Measurements from ENCODE around the gene ZNF580. TPM values are rescaled to one million over a fixed set of nuclear protein-coding genes. Genes with fewer than 3 reads are reported as not detected.

The ZNF580 gene
- total and polyA plus RNA-seq, 2 experiments from 2014 or later = 10.1 to 53.8 TPM

DNA sequence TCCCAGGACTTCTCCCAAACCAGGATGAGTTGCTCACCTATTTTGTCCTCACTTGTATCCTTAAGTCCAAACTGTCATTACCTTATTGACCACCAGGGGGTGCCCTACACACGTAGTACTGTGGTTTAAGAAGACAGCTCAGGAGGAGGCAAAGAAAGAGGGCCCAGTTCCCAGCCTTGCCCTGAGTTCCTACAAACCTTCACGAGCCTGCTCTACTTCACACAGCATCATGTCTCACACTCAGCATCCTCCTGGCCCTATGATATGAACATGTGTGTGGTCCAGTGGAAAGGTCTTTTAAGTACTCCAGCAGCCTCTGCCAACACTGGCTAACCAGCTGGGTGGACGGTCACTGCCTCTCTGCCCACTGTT is 8.4 kb upstream of the ZNF580 start:
- Histone ChIP-seq H3K9me3 (ENCODE audit: low read depth) (no peaks in the 10 kb centered on the region), H3K4me2 (no peak overlapping the region), H2AFZ (no peak overlapping the region), H3K4me1 (ENCODE audit: insufficient read depth) (peaks cover 7% of the 10 kb centered on the region), H3K27ac (no peak overlapping the region), H3K36me3 (replicated peaks; ENCODE audit: insufficient read depth, low read depth) (no peaks in the 10 kb centered on the region), H3K27me3 (no peaks in the 10 kb centered on the region), H4K20me1 (ENCODE audit: insufficient read depth, poor library complexity, severe bottlenecking) (no peaks in the 10 kb centered on the region), H3K4me3 (no peak overlapping the region), H3K79me2 (peaks cover 28% of the 10 kb centered on the region), H3K9me2 (replicated peaks; ENCODE audit: insufficient read depth) (no peaks in the 10 kb centered on the region)
- peak; percentile 98 for DNase-seq (ENCODE audit: low spot score)
- no peak for TF ChIP-seq EZH2phosphoT487 (IDR thresholded peaks at IDR 0.05; ENCODE audit: low read depth, severe bottlenecking, unreplicated experiment)
- TF ChIP-seq, protein P1, sequence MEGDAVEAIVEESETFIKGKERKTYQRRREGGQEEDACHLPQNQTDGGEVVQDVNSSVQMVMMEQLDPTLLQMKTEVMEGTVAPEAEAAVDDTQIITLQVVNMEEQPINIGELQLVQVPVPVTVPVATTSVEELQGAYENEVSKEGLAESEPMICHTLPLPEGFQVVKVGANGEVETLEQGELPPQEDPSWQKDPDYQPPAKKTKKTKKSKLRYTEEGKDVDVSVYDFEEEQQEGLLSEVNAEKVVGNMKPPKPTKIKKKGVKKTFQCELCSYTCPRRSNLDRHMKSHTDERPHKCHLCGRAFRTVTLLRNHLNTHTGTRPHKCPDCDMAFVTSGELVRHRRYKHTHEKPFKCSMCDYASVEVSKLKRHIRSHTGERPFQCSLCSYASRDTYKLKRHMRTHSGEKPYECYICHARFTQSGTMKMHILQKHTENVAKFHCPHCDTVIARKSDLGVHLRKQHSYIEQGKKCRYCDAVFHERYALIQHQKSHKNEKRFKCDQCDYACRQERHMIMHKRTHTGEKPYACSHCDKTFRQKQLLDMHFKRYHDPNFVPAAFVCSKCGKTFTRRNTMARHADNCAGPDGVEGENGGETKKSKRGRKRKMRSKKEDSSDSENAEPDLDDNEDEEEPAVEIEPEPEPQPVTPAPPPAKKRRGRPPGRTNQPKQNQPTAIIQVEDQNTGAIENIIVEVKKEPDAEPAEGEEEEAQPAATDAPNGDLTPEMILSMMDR (IDR thresholded peaks at IDR 0.05; ENCODE audit: poor library complexity) = peak; percentile 79
- 31% methylated on average over 3 of the region's 3 CpGs for WGBS (ENCODE audit: low lambda C conversion rate, missing lambda C conversion rate)

DNA sequence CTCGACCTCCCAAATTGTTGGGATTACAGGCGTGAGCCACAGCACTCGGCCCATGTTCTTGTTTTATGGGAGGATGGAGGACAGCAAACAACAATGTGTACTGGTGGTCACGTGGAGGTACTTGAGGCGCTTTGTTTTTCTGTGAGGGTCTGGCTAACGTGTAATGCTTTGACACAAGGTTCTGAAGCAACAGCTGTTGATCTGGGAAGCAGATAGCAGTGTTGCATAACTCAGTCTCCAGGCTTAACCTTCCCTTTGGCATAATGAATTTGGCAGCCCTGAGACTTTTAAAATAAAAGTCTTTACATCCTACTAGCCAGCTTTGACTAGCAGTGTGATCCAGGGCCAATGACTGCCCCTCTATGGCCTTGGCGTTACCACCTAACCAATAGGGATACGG is 6.9 kb upstream of the ZNF580 start:
- no peak overlapping the region for H3K27ac ChIP-seq
- 80% methylated on average over 8 of the region's 8 CpGs for WGBS (ENCODE audit: low lambda C conversion rate, missing lambda C conversion rate)

DNA sequence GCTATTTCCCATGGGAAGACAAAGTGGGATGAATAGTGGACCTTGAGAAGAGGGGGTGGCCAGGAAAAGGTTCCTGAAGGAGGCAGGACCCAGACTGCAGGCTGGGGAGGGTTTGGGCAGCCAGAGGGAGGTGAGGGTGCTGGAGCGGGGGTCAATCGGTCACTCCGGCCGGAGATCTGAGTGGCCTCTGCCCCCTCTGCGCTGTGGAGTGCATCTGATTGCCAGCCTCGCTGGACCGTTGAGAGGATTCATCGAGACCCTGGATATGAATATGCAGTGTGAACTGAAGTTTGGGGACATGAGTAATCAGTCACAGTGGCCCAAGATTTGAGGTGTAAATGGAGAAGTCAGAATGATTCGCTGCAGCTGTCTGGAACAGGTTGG is 5.5 kb upstream of the ZNF580 start:
- H2AFZ ChIP-seq = no peak overlapping the region
- peaks cover 57% of the 10 kb centered on the region for H3K79me2 ChIP-seq
- H3K4me3 ChIP-seq = peak overlapping the region; percentile 72
- no peak for TF ChIP-seq EZH2phosphoT487 (IDR thresholded peaks at IDR 0.05; ENCODE audit: low read depth, severe bottlenecking, unreplicated experiment)
- TF ChIP-seq EZH2 (IDR thresholded peaks at IDR 0.05; ENCODE audit: borderline replicate concordance) = no peak
- TF ChIP-seq, protein P1 (IDR thresholded peaks at IDR 0.05; ENCODE audit: poor library complexity) = no peak
- H3K4me1 ChIP-seq (ENCODE audit: insufficient read depth) = peaks cover 15% of the 10 kb centered on the region
- DNase-seq (ENCODE audit: low spot score) = no peak
- no peaks in the 10 kb centered on the region for H3K36me3 ChIP-seq (replicated peaks; ENCODE audit: insufficient read depth, low read depth)
- H3K9me2 ChIP-seq (replicated peaks; ENCODE audit: insufficient read depth) = no peaks in the 10 kb centered on the region
- no peaks in the 10 kb centered on the region for H3K9me3 ChIP-seq (ENCODE audit: low read depth)
- H4K20me1 ChIP-seq (ENCODE audit: insufficient read depth, poor library complexity, severe bottlenecking) = no peaks in the 10 kb centered on the region
- H3K4me2 ChIP-seq = peak overlapping the region; percentile 90
- no peaks in the 10 kb centered on the region for H3K27me3 ChIP-seq
- H3K27ac ChIP-seq = peak overlapping the region; percentile 96
- 15% methylated on average over 9 of the region's 9 CpGs for WGBS (ENCODE audit: low lambda C conversion rate, missing lambda C conversion rate)

More for the DNA sequence above, 6.9 kb upstream of the ZNF580 start:
- Histone ChIP-seq H3K4me2 (no peak overlapping the region), H3K4me3 (no peak overlapping the region), H4K20me1 (ENCODE audit: insufficient read depth, poor library complexity, severe bottlenecking) (no peaks in the 10 kb centered on the region), H3K9me2 (replicated peaks; ENCODE audit: insufficient read depth) (no peaks in the 10 kb centered on the region), H3K4me1 (ENCODE audit: insufficient read depth) (peaks cover 7% of the 10 kb centered on the region), H2AFZ (peak overlapping the region; percentile 84), H3K79me2 (peaks cover 42% of the 10 kb centered on the region), H3K36me3 (replicated peaks; ENCODE audit: insufficient read depth, low read depth) (no peaks in the 10 kb centered on the region), H3K9me3 (ENCODE audit: low read depth) (no peaks in the 10 kb centered on the region), H3K27me3 (no peaks in the 10 kb centered on the region)
- DNase-seq (ENCODE audit: low spot score) = no peak
- TF ChIP-seq, protein P1 (IDR thresholded peaks at IDR 0.05; ENCODE audit: poor library complexity) = no peak
- TF ChIP-seq EZH2 (IDR thresholded peaks at IDR 0.05; ENCODE audit: borderline replicate concordance) (no peak), EZH2phosphoT487 (IDR thresholded peaks at IDR 0.05; ENCODE audit: low read depth, severe bottlenecking, unreplicated experiment) (no peak)
